Duodenal mucosa (tissue), 2 donors: ENCODE measurements around the gene EXOC8.

Source experiments
- H3K27ac ChIP-seq: one replicate; pipeline ENCODE4 v1.7.0; 2013; ENCODE audit warnings: low read depth, low read length
- H3K27me3 ChIP-seq, 2 donors: one replicate each; pipeline ENCODE4 v1.7.0; 2013; ENCODE audit warnings: low read length in 2 of 2, control low read depth in 1 of 2; ENCODE audit not compliant: insufficient read depth in 2 of 2, control insufficient read depth in 1 of 2
- H3K36me3 ChIP-seq, 2 donors: one replicate each; pipeline ENCODE4 v1.7.0; 2013; ENCODE audit warnings: low read length in 2 of 2, control low read depth in 1 of 2; ENCODE audit not compliant: insufficient read depth in 2 of 2, control insufficient read depth in 1 of 2
- H3K4me1 ChIP-seq, 2 donors: one replicate each; pipeline ENCODE4 v1.7.0; 2013; ENCODE audit warnings: low read length in 2 of 2, control low read depth in 1 of 2; ENCODE audit not compliant: insufficient read depth in 2 of 2, control insufficient read depth in 1 of 2
- H3K4me3 ChIP-seq, 2 donors: one replicate each; pipeline ENCODE4 v1.7.0; 2013; ENCODE audit warnings: low read length in 2 of 2, low read depth in 1 of 2
- H3K9ac ChIP-seq, 2 donors: one replicate each; pipeline ENCODE4 v1.7.0; 2013; ENCODE audit warnings: low read length in 2 of 2, low read depth in 1 of 2
- H3K9me3 ChIP-seq, 2 donors: one replicate each; pipeline ENCODE4 v1.7.0; 2013; ENCODE audit warnings: low read length in 2 of 2, control low read depth in 1 of 2; ENCODE audit not compliant: control insufficient read depth in 1 of 2

EXOC8 gene

DNA sequence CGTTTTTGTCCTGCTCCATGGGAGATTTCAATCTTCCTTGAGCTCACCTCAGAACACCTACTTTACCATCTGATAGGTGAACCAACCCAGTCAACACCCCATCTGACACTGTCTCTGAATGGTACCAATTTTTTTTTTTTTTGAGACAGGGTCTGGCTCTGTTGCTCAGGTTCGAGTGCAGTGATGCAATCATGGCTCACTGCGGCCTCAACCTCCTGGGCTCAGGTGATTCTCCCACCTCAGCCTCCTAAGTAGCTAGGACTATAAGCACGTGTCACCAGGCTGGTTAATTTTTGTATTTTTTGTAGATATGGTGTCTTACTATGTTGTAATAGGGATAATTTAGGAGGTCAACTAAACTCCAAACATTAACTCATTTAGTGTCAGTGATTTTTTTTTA is 36.7 kb upstream of the EXOC8 start:
- H3K4me1 ChIP-seq, result peaks cover 0 to 9% of the 10 kb centered on the region in 2 donors

DNA sequence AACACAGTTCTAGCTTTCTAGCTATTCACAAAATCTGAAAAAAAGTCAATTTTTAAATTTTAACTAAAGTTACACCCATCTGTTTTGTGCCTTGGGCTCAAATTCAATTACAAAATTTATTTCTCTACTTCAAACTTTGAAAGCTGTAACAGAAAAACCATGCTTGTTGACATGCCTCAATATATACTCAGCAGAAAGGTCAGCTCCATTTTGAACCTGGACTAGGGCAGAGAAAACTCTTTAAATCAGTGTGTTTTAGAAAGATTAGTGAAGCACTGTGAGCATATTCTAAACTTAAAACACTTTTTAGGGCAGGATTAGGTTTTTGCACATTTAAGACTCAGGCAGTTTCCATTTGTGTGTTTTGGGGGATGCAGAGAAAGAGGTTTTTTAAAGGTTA is 34.8 kb upstream of the EXOC8 start:
- peaks cover 1 to 21% of the 10 kb centered on the region in 2 donors for H3K36me3 ChIP-seq
- peaks cover 0 to 6% of the 10 kb centered on the region in 2 donors for H3K4me1 ChIP-seq
- no peaks in the 10 kb centered on the region for H3K9me3 ChIP-seq
- no peaks in the 10 kb centered on the region for H3K27me3 ChIP-seq
- no peak overlapping the region for H3K27ac ChIP-seq
- H3K4me3 ChIP-seq, result no peak overlapping the region
- no peak overlapping the region for H3K9ac ChIP-seq

More for the DNA sequence above, 36.7 kb upstream of the EXOC8 start:
- Histone ChIP-seq H3K36me3 (peaks cover 0 to 11% of the 10 kb centered on the region in 2 donors), H3K27me3 (no peaks in the 10 kb centered on the region), H3K9ac (no peak overlapping the region), H3K27ac (no peak overlapping the region), H3K9me3 (no peaks in the 10 kb centered on the region), H3K4me3 (no peak overlapping the region)

DNA sequence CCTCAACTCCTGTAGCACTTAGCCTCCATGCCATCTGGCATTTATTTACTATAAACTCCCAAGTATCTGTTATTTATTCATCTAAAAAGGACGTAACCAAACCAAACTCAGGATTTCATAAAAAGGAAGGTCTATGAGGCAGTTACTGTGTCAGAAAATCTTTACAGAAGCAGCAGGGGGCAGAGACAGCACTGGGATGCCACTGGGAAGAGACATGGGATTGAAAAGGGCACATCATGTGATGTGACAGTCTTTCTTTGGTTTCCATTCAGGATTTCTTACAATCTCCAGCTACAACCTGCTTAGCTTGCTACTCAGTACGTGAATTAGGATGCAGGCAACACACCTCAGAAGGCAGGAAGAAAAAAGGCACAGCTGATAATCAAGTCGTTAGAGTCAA is 31.6 kb upstream of the EXOC8 start:
- no peaks in the 10 kb centered on the region for H3K9me3 ChIP-seq
- H3K4me3 ChIP-seq, result no peak overlapping the region
- no peak overlapping the region for H3K27ac ChIP-seq
- no peaks in the 10 kb centered on the region for H3K4me1 ChIP-seq
- no peaks in the 10 kb centered on the region for H3K27me3 ChIP-seq
- peaks cover 4 to 36% of the 10 kb centered on the region in 2 donors for H3K36me3 ChIP-seq
- no peak overlapping the region for H3K9ac ChIP-seq

DNA sequence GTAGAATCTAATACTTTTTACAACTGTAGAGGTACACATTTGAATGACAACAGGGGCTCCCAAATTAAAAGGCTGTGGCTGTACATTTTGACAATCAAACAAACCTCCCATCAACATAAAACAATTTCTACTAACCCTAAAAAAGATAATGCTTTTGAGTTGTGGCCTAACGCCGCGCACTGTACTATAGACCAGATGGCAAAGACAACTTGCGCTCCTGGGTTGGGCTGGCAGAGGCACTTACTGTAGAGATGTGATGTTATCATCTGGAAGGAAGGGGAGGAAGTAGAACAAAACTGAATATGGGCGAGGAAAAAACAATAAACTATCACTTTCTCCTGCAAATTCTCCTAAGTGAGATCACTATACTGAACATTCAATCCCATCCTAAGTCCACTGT is 26.5 kb upstream of the EXOC8 start:
- Histone ChIP-seq H3K27me3 (no peaks in the 10 kb centered on the region), H3K4me3 (no peak overlapping the region), H3K9ac (no peak overlapping the region), H3K27ac (no peak overlapping the region), H3K4me1 (no peaks in the 10 kb centered on the region), H3K9me3 (no peaks in the 10 kb centered on the region), H3K36me3 (peaks cover 9 to 29% of the 10 kb centered on the region in 2 donors)

DNA sequence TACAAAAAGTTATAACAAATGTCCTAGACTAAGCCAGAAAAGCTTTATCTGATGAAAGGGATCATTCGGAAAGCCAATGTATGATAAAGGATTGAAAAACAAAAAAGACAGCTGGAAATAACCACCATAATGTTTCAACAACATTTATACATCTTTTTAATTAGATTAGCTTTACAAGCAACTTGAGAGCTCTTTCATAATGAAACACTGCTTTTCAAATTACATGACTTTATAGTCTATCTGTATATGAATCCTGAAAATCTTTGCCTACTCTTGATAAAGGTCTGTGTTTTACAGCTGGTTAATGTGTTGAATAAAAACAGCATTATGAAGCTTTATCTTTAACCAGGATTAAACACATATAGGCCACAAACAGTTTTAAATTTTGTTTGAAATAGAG is 26.0 kb upstream of the EXOC8 start:
- Histone ChIP-seq H3K9me3 (no peaks in the 10 kb centered on the region), H3K27ac (no peak overlapping the region), H3K27me3 (no peaks in the 10 kb centered on the region), H3K9ac (no peak overlapping the region), H3K4me3 (no peak overlapping the region), H3K4me1 (no peaks in the 10 kb centered on the region), H3K36me3 (peaks cover 9 to 25% of the 10 kb centered on the region in 2 donors)

DNA sequence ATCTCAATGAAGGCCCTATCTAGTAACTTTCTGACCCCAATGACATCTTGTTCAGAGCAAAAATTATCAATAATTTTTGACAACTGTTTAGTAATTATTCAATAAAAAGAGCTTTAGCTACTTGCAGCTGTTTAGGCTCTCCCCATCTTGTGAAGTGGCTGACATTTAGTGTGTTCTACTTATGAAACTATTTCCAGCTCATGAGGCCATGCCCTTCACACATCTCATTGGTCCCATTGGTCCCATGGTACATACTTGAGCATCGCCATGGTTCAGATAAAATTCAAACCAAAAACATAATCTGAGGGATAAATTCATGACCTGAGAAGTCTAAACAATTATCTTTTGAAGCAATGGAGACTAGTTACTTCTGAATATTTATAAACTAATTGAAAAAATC is 24.7 kb upstream of the EXOC8 start:
- Histone ChIP-seq H3K4me1 (peaks cover 4 to 7% of the 10 kb centered on the region in 2 donors), H3K27ac (no peak overlapping the region), H3K4me3 (no peak overlapping the region), H3K27me3 (no peaks in the 10 kb centered on the region), H3K9ac (no peak overlapping the region), H3K9me3 (no peaks in the 10 kb centered on the region), H3K36me3 (peaks cover 6 to 21% of the 10 kb centered on the region in 2 donors)

DNA sequence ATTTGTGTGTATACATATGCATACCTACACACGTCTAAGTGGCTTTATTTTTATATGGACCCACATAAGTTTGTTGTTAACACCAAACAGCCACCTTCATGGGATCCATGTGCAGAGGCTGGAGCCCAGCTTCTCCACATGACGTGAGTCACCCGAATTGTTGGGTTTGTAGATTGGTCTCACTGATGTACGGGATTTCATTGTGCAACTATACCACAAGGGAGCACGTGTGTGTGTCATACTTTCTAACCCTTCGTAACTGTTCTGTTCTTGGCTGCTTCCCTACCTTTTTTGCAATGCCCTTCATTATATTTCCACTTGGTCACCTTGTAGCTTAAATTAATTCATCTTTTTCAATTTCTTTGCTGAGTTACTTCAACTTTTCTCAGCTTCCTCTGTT is 21.5 kb upstream of the EXOC8 start:
- Histone ChIP-seq H3K9ac (no peak overlapping the region), H3K27ac (no peak overlapping the region)

DNA sequence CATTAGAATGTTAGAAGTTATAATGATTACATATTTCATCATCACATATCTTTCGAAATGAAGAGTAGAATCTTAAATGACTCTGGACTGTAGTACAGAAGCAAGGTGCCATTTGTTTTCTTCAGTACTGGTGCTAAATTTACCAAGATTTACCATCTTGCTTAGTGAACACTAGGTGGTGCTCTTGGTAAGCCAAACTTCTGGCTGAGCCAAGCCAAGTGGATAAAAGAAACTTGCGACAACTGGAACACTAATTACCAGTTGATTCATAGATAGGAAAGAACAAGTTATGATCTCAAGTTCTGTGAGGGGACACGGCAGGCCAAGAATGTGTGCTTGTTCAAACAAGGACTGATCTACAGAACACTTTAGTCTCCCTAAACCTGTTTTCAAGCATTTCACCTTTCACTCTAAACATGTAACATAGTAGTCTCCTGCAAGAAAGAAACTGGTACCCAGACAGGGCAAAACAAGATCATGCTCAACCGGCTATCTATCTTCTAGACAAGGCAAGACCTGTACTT is 20.2 kb upstream of the EXOC8 start:
- Histone ChIP-seq H3K9me3 (no peaks in the 10 kb centered on the region), H3K36me3 (peaks cover 5 to 13% of the 10 kb centered on the region in 2 donors), H3K4me1 (peaks cover 4 to 7% of the 10 kb centered on the region in 2 donors), H3K27ac (no peak overlapping the region), H3K4me3 (no peak overlapping the region), H3K9ac (no peak overlapping the region), H3K27me3 (no peaks in the 10 kb centered on the region)

More for the DNA sequence above, 21.5 kb upstream of the EXOC8 start:
- peaks cover 4 to 7% of the 10 kb centered on the region in 2 donors for H3K4me1 ChIP-seq
- no peaks in the 10 kb centered on the region for H3K27me3 ChIP-seq
- H3K9me3 ChIP-seq, result no peaks in the 10 kb centered on the region
- peaks cover 3 to 7% of the 10 kb centered on the region in 2 donors for H3K36me3 ChIP-seq
- H3K4me3 ChIP-seq, result no peak overlapping the region

DNA sequence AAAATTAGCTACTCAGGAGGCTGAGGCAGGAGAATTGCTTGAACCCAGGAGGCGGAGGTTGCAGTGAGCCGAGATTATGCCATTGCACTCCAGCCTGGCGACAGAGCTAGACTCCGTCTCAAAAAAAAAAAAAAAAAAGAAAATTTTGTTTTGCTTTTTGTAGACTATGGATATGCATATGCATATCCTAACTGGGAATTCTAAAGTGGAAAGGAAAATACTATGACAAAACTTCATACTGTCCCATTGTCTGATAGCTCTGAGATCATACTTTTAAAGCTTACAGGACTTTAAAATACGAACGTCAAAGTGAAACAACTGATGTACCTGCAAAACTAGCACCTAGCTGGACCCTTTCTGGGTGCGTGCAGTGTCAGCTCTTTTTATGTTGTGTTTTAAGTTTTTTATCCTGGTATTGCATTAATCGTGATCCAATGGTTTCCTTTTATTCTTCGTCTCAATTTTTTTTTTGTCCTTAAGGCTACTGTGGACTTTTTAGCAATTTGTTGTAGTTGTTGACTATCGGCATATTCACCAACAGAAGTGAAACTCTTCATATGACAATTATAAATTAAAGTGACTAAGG is 19.6 kb upstream of the EXOC8 start:
- no peak overlapping the region for H3K9ac ChIP-seq
- peaks cover 11 to 19% of the 10 kb centered on the region in 2 donors for H3K36me3 ChIP-seq
- H3K27ac ChIP-seq, result no peak overlapping the region

DNA sequence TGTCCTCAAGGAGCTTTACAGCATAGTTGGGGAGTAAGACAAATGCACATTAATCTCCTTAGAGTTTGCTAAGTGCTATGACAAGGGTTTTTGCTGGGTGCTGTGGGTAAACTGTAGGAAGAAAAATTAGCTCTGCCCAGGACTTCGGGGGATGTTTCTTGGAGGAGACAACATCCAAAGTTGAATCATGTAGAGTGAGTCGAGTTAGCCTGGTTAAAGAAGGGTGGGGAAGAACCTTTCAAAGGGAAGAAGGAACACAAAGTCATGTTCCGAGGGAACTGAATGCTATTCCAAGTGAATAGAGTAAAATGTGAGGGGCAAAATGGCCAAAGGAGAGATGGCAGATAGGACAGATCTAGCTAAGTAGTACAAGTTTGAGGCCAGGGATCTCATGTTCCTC is 17.5 kb upstream of the EXOC8 start:
- peaks cover 20 to 32% of the 10 kb centered on the region in 2 donors for H3K36me3 ChIP-seq
- H3K9ac ChIP-seq, result no peak overlapping the region
- H3K4me3 ChIP-seq, result no peak overlapping the region
- no peak overlapping the region for H3K27ac ChIP-seq
- H3K27me3 ChIP-seq, result no peaks in the 10 kb centered on the region
- H3K4me1 ChIP-seq, result peaks cover 4 to 7% of the 10 kb centered on the region in 2 donors
- no peaks in the 10 kb centered on the region for H3K9me3 ChIP-seq

More for the DNA sequence above, 19.6 kb upstream of the EXOC8 start:
- H3K4me1 ChIP-seq, result peaks cover 4 to 7% of the 10 kb centered on the region in 2 donors
- H3K9me3 ChIP-seq, result no peaks in the 10 kb centered on the region
- no peaks in the 10 kb centered on the region for H3K27me3 ChIP-seq
- no peak overlapping the region for H3K4me3 ChIP-seq
